ENCODE results near the gene PLEKHG3. TPM values are rescaled to one million over a fixed set of nuclear protein-coding genes. Genes with fewer than 3 reads are reported as not detected.

Gene PLEKHG3
- total RNA-seq, 1 donor from 2014 or later = 16.6 TPM

GRCh38 chr14:64788706-64789105 lies 84.5 kb downstream of the PLEKHG3 start:
- ATAC-seq (ENCODE audit: poor library complexity) = no peak
- intact Hi-C loops (cut with DNase I) = no loop called here

GRCh38 chr14:64789696-64790095 lies 85.5 kb downstream of the PLEKHG3 start:
- DNase-seq = no peak
- no peak for ATAC-seq (ENCODE audit: poor library complexity)
- intact Hi-C loops (cut with DNase I) = no loop called here

More at GRCh38 chr14:64788706-64789105, 84.5 kb downstream of the PLEKHG3 start:
- DNase-seq = no peak

- intact Hi-C loops (cut with DNase I) = no loop called here
- DNase-seq (no peak), ATAC-seq (ENCODE audit: poor library complexity) (no peak)
Measured at GRCh38 chr14:64790478-64790877, 86.3 kb downstream of the PLEKHG3 start.

GRCh38 chr14:64792231-64792630 lies 88.0 kb downstream of the PLEKHG3 start:
- ATAC-seq (ENCODE audit: poor library complexity) (no peak), DNase-seq (no peak)
- intact Hi-C loops (cut with DNase I) = no loop called here

- DNase-seq (no peak), ATAC-seq (ENCODE audit: poor library complexity) (no peak)
- intact Hi-C loops (cut with DNase I) = no loop called here
Measured at GRCh38 chr14:64792871-64793560, 88.8 kb downstream of the PLEKHG3 start.

GRCh38 chr14:64795211-64795610 lies 91.0 kb downstream of the PLEKHG3 start:
- intact Hi-C loops (cut with DNase I) = no loop called here
- no peak for ATAC-seq (ENCODE audit: poor library complexity)

GRCh38 chr14:64795921-64796320 lies 91.7 kb downstream of the PLEKHG3 start:
- intact Hi-C loops (cut with DNase I) = no loop called here
- DNase-seq = no peak
- ATAC-seq (ENCODE audit: poor library complexity) = no peak

More at GRCh38 chr14:64795211-64795610, 91.0 kb downstream of the PLEKHG3 start:
- no peak for DNase-seq

GRCh38 chr14:64796369-64796768 lies 92.1 kb downstream of the PLEKHG3 start:
- intact Hi-C loops (cut with DNase I) = no loop called here
- ATAC-seq (ENCODE audit: poor library complexity) (no peak), DNase-seq (no peak)

- no peak for DNase-seq
- no peak for ATAC-seq (ENCODE audit: poor library complexity)
- intact Hi-C loops (cut with DNase I) = no loop called here
Measured at GRCh38 chr14:64799555-64799954, 95.3 kb downstream of the PLEKHG3 start.

Small RNA genes lying within 50 kb of the gene (microRNA-seq; reads per million reads assigned to microRNA genes)
- gene MIR7855 = not detected

Other genes with a start within 250 kb of the PLEKHG3 start
- 0.16 TPM for gene AKAP5, start 238.9 kb upstream of the PLEKHG3 start, total RNA-seq
- 15.2 TPM for gene ZBTB25, start 200.6 kb upstream of the PLEKHG3 start, total RNA-seq
- 21.5 TPM for gene ZBTB1, start 199.7 kb upstream of the PLEKHG3 start, total RNA-seq
- gene HSPA2, start 163.7 kb upstream of the PLEKHG3 start, total RNA-seq = 14.1 TPM
- gene PPP1R36, start 154.5 kb upstream of the PLEKHG3 start, total RNA-seq = 0.19 TPM
- gene SPTB, start 175.5 kb downstream of the PLEKHG3 start, total RNA-seq = 70.8 TPM
- 107 TPM for gene CHURC1, start 210.0 kb downstream of the PLEKHG3 start, total RNA-seq
- not detected for gene GPX2, start 238.3 kb downstream of the PLEKHG3 start, total RNA-seq

All from Right ventricle myocardium superior (tissue), 1 donor.